ENCODE results near the gene PCDH12.

The PCDH12 gene

GRCh38 chr5:141958113-141958512 is at the start of gene PCDH12:
Gene PCDH12 (minus strand): TSS chr5:141958202. CDS start chr5:141957851, 351 bp downstream.
- DNase-seq: peak; percentile 62

GRCh38 chr5:142007237-142007544 is 49.2 kb upstream of the PCDH12 start:
- DNase-seq: no peak

GRCh38 chr5:142006363-142007236 is 48.6 kb upstream of the PCDH12 start:
- DNase-seq: no peak

- no peak for DNase-seq
These were observed 45.3 kb upstream of the PCDH12 start for GRCh38 chr5:142003266-142003800.

- DNase-seq: no peak
These were observed 42.9 kb upstream of the PCDH12 start for GRCh38 chr5:142000704-142001484.

GRCh38 chr5:142000173-142000572 is 42.2 kb upstream of the PCDH12 start:
- DNase-seq: no peak

GRCh38 chr5:141997358-141997960 is 39.5 kb upstream of the PCDH12 start:
- no peak for DNase-seq

GRCh38 chr5:141995656-141996055 is 37.7 kb upstream of the PCDH12 start:
- no peak for DNase-seq

- no peak for DNase-seq
These were observed 36.6 kb upstream of the PCDH12 start for GRCh38 chr5:141994511-141995136.

GRCh38 chr5:141992349-141992963 is 34.5 kb upstream of the PCDH12 start:
- DNase-seq: peak; percentile 88

- DNase-seq: no peak
These were observed 31.7 kb upstream of the PCDH12 start for GRCh38 chr5:141989720-141990119.

- DNase-seq: no peak
These were observed 28.1 kb upstream of the PCDH12 start for GRCh38 chr5:141986072-141986471.

GRCh38 chr5:141982626-141983025 is 24.6 kb upstream of the PCDH12 start:
- no peak for DNase-seq

GRCh38 chr5:141978389-141978788 is 20.4 kb upstream of the PCDH12 start:
- no peak for DNase-seq

- DNase-seq: no peak
These were observed 18.2 kb upstream of the PCDH12 start for GRCh38 chr5:141976176-141976575.

- DNase-seq: no peak
These were observed 16.0 kb upstream of the PCDH12 start for GRCh38 chr5:141973871-141974595.

GRCh38 chr5:141969783-141970771 is 12.1 kb upstream of the PCDH12 start:
- DNase-seq: no peak

GRCh38 chr5:141968914-141969608 is 11.1 kb upstream of the PCDH12 start, which contains the start of gene RNF14:
Gene RNF14 (plus strand): TSS chr5:141969105. CDS start chr5:141973589, 4,484 bp downstream.
- peak; percentile 97 for DNase-seq

GRCh38 chr5:141966963-141967333 is 8.9 kb upstream of the PCDH12 start:
- DNase-seq: no peak

Data from activated CD8-positive, alpha-beta memory T cell treated with anti-CD3 and anti-CD28 coated beads, Interleukin-2, amount 50 U/mL, for 48 hours (primary cell).